ENCODE measurements around the gene IL10RB.

DNA sequence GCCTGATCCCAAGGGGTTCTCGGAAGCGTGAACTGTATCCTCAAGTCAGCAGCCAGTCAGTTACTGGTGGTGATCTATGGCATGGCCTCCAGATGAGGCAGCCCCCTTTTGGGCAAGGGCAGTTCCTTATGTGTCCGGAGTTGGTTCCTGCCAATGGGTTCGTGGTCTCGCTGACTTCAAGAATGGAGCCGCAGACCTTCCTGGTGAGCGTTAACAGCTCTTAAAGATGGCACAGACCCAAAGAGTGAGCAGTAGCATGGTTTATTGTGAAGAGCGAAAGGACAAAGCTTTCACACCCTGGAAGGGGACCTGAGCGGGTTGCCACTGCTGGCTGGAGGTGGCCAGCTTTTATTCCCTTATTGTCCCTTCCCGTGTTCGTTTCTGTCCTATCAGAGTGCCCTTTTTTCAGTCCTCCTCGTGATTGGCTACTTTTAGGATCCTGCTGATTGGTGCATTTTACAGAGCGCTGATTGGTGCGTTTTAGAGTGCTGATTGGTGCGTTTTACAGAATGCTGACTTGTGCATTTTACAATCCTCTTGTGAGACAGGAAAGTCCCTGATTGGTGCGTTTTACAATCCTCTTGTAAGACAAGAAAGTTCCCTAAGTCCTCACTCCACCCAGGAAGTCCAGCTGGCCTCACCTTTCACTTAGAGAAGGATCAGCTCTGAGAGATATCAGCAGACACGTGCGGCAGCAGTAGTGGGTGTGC is 8.9 kb upstream of the IL10RB start:
- TF ChIP-seq, protein P1, sequence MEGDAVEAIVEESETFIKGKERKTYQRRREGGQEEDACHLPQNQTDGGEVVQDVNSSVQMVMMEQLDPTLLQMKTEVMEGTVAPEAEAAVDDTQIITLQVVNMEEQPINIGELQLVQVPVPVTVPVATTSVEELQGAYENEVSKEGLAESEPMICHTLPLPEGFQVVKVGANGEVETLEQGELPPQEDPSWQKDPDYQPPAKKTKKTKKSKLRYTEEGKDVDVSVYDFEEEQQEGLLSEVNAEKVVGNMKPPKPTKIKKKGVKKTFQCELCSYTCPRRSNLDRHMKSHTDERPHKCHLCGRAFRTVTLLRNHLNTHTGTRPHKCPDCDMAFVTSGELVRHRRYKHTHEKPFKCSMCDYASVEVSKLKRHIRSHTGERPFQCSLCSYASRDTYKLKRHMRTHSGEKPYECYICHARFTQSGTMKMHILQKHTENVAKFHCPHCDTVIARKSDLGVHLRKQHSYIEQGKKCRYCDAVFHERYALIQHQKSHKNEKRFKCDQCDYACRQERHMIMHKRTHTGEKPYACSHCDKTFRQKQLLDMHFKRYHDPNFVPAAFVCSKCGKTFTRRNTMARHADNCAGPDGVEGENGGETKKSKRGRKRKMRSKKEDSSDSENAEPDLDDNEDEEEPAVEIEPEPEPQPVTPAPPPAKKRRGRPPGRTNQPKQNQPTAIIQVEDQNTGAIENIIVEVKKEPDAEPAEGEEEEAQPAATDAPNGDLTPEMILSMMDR (IDR thresholded peaks at IDR 0.05): no peak
- no peak for TF ChIP-seq EZH2 (IDR thresholded peaks at IDR 0.05; ENCODE audit: borderline replicate concordance, insufficient read depth, low read depth, low read length, poor library complexity, severe bottlenecking)
